H9 (cell line): ENCODE results near the gene AGBL4. TPM values are rescaled to one million over a fixed set of nuclear protein-coding genes. Genes with fewer than 3 reads are reported as not detected.

Source experiments
- DNase-seq: peaks from one replicate; pipeline ENCODE4 v3.0.0-alpha.2; 2017
- H2AFZ ChIP-seq: one replicate; pipeline ENCODE4 v1.6.1; 2013; ENCODE audit warnings: mild to moderate bottlenecking, low read length, control low read depth, moderate library complexity
- H2AK5ac ChIP-seq: 2 replicates; pipeline ENCODE4 v1.6.1; 2013; ENCODE audit warnings: low read length, control low read depth, mixed read lengths; ENCODE audit not compliant: insufficient read length
- H2BK120ac ChIP-seq: one replicate; pipeline ENCODE4 v1.6.1; 2013; ENCODE audit warnings: low read depth, mild to moderate bottlenecking, low read length, control low read depth, inconsistent platforms; ENCODE audit not compliant: poor library complexity, severe bottlenecking
- H2BK12ac ChIP-seq: 2 replicates; pipeline ENCODE4 v1.6.1; 2013; ENCODE audit warnings: low read length, control low read depth, mixed read lengths, low read depth; ENCODE audit not compliant: insufficient read length
- H2BK15ac ChIP-seq: 2 replicates; pipeline ENCODE4 v1.6.1; 2013; ENCODE audit warnings: low read depth, low read length, control low read depth
- H2BK20ac ChIP-seq: one replicate; pipeline ENCODE4 v1.6.1; 2013; ENCODE audit warnings: low read depth, mild to moderate bottlenecking, low read length, control low read depth, inconsistent platforms; ENCODE audit not compliant: poor library complexity, severe bottlenecking
- H2BK5ac ChIP-seq: 2 replicates; pipeline ENCODE4 v1.6.1; 2013; ENCODE audit warnings: low read length, control low read depth, mixed read lengths; ENCODE audit not compliant: insufficient read length
- H3K14ac ChIP-seq: 2 replicates; pipeline ENCODE4 v1.6.1; 2013; ENCODE audit warnings: low read length, control low read depth; ENCODE audit not compliant: insufficient read depth
- H3K18ac ChIP-seq: 2 replicates; pipeline ENCODE4 v1.6.1; 2013; ENCODE audit warnings: low read depth, mild to moderate bottlenecking, mixed read lengths, low read length, control low read depth; ENCODE audit not compliant: insufficient read length
- H3K23ac ChIP-seq: 2 replicates; pipeline ENCODE4 v1.6.1; 2013; ENCODE audit warnings: low read length, control low read depth, mixed read lengths, low read depth; ENCODE audit not compliant: insufficient read length
- H3K23me2 ChIP-seq: 2 replicates; pipeline ENCODE4 v1.6.1; 2013; ENCODE audit warnings: low read depth, mild to moderate bottlenecking, mixed read lengths, low read length, control low read depth; ENCODE audit not compliant: insufficient read length, poor library complexity, severe bottlenecking
- H3K27ac ChIP-seq: 2 replicates; pipeline ENCODE4 v1.5.1; 2013; ENCODE audit warnings: low read length, control low read depth, mixed read lengths, low read depth; ENCODE audit not compliant: insufficient read length
- H3K27me3 ChIP-seq: 2 replicates; pipeline ENCODE4 v1.6.1; 2013; ENCODE audit warnings: low read length, control low read depth, inconsistent platforms; ENCODE audit not compliant: insufficient read depth
- H3K4ac ChIP-seq: 2 replicates; pipeline ENCODE4 v1.6.1; 2013; ENCODE audit warnings: low read depth, mild to moderate bottlenecking, control low read depth, inconsistent platforms, low read length, moderate library complexity
- H3K4me1 ChIP-seq: 2 replicates; pipeline ENCODE4 v1.6.1; 2013; ENCODE audit warnings: low read length, control low read depth, inconsistent platforms; ENCODE audit not compliant: insufficient read depth
- H3K4me2 ChIP-seq: 2 replicates; pipeline ENCODE4 v1.6.1; 2013; ENCODE audit warnings: low read length, control low read depth, mixed read lengths; ENCODE audit not compliant: insufficient read length, insufficient read depth
- H3K56ac ChIP-seq: 2 replicates; pipeline ENCODE4 v1.6.1; 2013; ENCODE audit warnings: low read depth, mild to moderate bottlenecking, mixed read lengths, low read length, control low read depth; ENCODE audit not compliant: insufficient read length
- H3K79me1 ChIP-seq: 2 replicates; pipeline ENCODE4 v1.6.1; 2013; ENCODE audit warnings: low read depth, mild to moderate bottlenecking, moderate library complexity, low read length, control low read depth, inconsistent platforms; ENCODE audit not compliant: insufficient read depth, poor library complexity, severe bottlenecking
- H3K79me2 ChIP-seq: 2 replicates; pipeline ENCODE4 v1.6.1; 2013; ENCODE audit warnings: low read length, control low read depth, inconsistent platforms; ENCODE audit not compliant: insufficient read depth
- H3K9ac ChIP-seq: 2 replicates; pipeline ENCODE4 v1.6.1; 2013; ENCODE audit warnings: low read length, control low read depth, mixed read lengths; ENCODE audit not compliant: insufficient read length; ENCODE audit errors: extremely low read depth
- H3K9me3 ChIP-seq: one replicate; pipeline ENCODE4 v1.6.1; 2013; ENCODE audit warnings: low read depth, low read length, inconsistent platforms; ENCODE audit not compliant: control insufficient read depth
- H3T11ph ChIP-seq: one replicate; pipeline ENCODE4 v1.6.1; 2013; ENCODE audit warnings: mild to moderate bottlenecking, low read length, control low read depth, inconsistent platforms
- H4K20me1 ChIP-seq: one replicate; pipeline ENCODE4 v1.6.1; 2013; ENCODE audit not compliant: control insufficient read depth, insufficient read length, insufficient read depth
- H4K5ac ChIP-seq: 2 replicates; pipeline ENCODE4 v1.6.1; 2013; ENCODE audit warnings: low read depth, mild to moderate bottlenecking, mixed read lengths, low read length, control low read depth; ENCODE audit not compliant: insufficient read length
- H4K8ac ChIP-seq: replicated peaks from 2 replicates; pipeline ENCODE4 v1.6.1; 2013; ENCODE audit warnings: low read length, control low read depth, mixed read lengths, low read depth; ENCODE audit not compliant: insufficient read length
- H4K91ac ChIP-seq: 2 replicates; pipeline ENCODE4 v1.6.1; 2013; ENCODE audit warnings: low read depth, mild to moderate bottlenecking, moderate library complexity, mixed read lengths, low read length, control low read depth; ENCODE audit not compliant: insufficient read length
- H3K27ac Mint-ChIP-seq, 3 experiments: 2 replicates in 2 of 3; 3 replicates in 1 of 3; pipeline ENCODE4 v1.8.0; 2020 to 2021; ENCODE audit warnings: mixed read lengths in 3 of 3, mild to moderate bottlenecking in 1 of 3, moderate library complexity in 1 of 3
- H3K27me3 Mint-ChIP-seq: 2 replicates; pipeline ENCODE4 v1.8.0; 2021; ENCODE audit warnings: low read depth, mild to moderate bottlenecking, moderate library complexity, mixed read lengths
- H3K36me3 Mint-ChIP-seq, 3 experiments: 2 replicates in 2 of 3; 3 replicates in 1 of 3; pipeline ENCODE4 v1.8.0; 2020 to 2021; ENCODE audit warnings: low read depth in 3 of 3, mixed read lengths in 3 of 3; ENCODE audit not compliant: insufficient read depth in 1 of 3
- H3K4me1 Mint-ChIP-seq, 2 experiments: 2 replicates each; pipeline ENCODE4 v1.8.0; 2020; ENCODE audit warnings: mixed read lengths in 2 of 2
- H3K4me3 Mint-ChIP-seq, 2 experiments: 2 replicates in 1 of 2; 3 replicates in 1 of 2; pipeline ENCODE4 v1.8.0; 2020 to 2021; ENCODE audit warnings: mild to moderate bottlenecking in 2 of 2, mixed read lengths in 2 of 2, moderate library complexity in 1 of 2
- H3K9me3 Mint-ChIP-seq, 2 experiments: 2 replicates in 1 of 2; 3 replicates in 1 of 2; pipeline ENCODE4 v1.8.0; 2020; ENCODE audit warnings: mild to moderate bottlenecking in 2 of 2, mixed read lengths in 2 of 2, moderate library complexity in 1 of 2
- WGBS: extraction: QIAGEN DNeasy Blood & Tissue Kit; methylation state at CpG from one replicate; pipeline ENCODE4 v1.1.7; 2013; ENCODE audit warnings: missing lambda C conversion rate, low lambda C conversion rate, mixed read lengths; ENCODE audit not compliant: insufficient read length; ENCODE audit errors: extremely low coverage; 5-methylcytosine and 5-hydroxymethylcytosine counted together
- total RNA-seq: library from RNA; stranded (reverse); gene quantifications from 2 replicates; pipeline ENCODE4 v1.2.1, GENCODE V29; 2021
- TF ChIP-seq, protein P1 (sequence below): fragments of 200-600 bp; sonication (generic); conservative IDR thresholded peaks from 3 replicates; pipeline ENCODE4 v1.8.0; 2021; ENCODE audit warnings: antibody characterized with exemption, mild to moderate bottlenecking

Gene AGBL4
- total RNA-seq, 1 experiment from 2014 or later = not detected

DNA sequence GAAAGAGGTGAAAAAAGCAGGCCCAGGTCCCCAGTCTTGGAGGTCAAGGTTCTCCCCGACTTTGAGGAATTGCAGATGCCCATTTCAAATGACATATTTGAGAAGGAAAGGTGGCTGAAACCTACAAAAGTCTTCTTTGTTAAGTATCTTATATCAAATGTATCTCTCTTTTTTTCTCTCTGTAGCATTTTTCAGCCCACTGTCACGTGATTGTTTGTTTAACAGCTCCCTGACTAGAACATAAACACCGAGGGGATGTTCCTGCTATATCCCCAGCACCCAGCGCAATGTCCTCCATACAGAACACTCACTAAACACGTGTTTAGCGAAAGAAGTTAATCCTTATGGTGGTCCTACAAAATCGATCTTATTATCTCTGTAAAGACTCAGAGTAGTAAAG is 1274.7 kb downstream of the AGBL4 start:
- Histone ChIP-seq H4K20me1 (no peaks in the 10 kb centered on the region), H2AFZ (no peak overlapping the region), H3K27ac (no peak overlapping the region), H3K18ac (no peak overlapping the region), H3K23me2 (no peaks in the 10 kb centered on the region), H3T11ph (no peak overlapping the region), H3K27me3 (no peaks in the 10 kb centered on the region), H4K91ac (no peak overlapping the region), H2BK5ac (no peak overlapping the region), H2AK5ac (no peak overlapping the region), H2BK15ac (no peak overlapping the region), H3K14ac (no peak overlapping the region), H3K9ac (no peak overlapping the region), H2BK20ac (no peak overlapping the region), H4K5ac (no peak overlapping the region), H3K79me1 (no peaks in the 10 kb centered on the region), H3K4me2 (no peak overlapping the region), H3K23ac (no peak overlapping the region), H4K8ac (no peak overlapping the region), H3K56ac (no peak overlapping the region), H2BK120ac (no peak overlapping the region), H2BK12ac (no peak overlapping the region), H3K4me1 (no peaks in the 10 kb centered on the region), H3K9me3 (no peaks in the 10 kb centered on the region), H3K79me2 (no peaks in the 10 kb centered on the region), H3K4ac (no peak overlapping the region)
- Mint-ChIP-seq H3K36me3 (peaks cover 0 to 18% (median 13%) of the 10 kb centered on the region in 3 experiments; a peak in 4 of 7 replicates), H3K4me1 (peaks cover 0 to 7% of the 10 kb centered on the region in 2 experiments; a peak in 3 of 4 replicates), H3K4me3 (no peak overlapping the region), H3K27ac (peak overlapping the region in 1 of 3 experiments; percentile 72; a peak in 1 of 7 replicates), H3K9me3 (no peaks in the 10 kb centered on the region), H3K27me3 (no peaks in the 10 kb centered on the region; the same call in 1 of the 2 replicates)
- TF ChIP-seq, protein P1, sequence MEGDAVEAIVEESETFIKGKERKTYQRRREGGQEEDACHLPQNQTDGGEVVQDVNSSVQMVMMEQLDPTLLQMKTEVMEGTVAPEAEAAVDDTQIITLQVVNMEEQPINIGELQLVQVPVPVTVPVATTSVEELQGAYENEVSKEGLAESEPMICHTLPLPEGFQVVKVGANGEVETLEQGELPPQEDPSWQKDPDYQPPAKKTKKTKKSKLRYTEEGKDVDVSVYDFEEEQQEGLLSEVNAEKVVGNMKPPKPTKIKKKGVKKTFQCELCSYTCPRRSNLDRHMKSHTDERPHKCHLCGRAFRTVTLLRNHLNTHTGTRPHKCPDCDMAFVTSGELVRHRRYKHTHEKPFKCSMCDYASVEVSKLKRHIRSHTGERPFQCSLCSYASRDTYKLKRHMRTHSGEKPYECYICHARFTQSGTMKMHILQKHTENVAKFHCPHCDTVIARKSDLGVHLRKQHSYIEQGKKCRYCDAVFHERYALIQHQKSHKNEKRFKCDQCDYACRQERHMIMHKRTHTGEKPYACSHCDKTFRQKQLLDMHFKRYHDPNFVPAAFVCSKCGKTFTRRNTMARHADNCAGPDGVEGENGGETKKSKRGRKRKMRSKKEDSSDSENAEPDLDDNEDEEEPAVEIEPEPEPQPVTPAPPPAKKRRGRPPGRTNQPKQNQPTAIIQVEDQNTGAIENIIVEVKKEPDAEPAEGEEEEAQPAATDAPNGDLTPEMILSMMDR = no peak
- no CpG with 5 or more reads among the region's 7 CpGs for WGBS
- DNase-seq = no peak
